ENCODE results near the gene JARID2. TPM values are rescaled to one million over a fixed set of nuclear protein-coding genes. Genes with fewer than 3 reads are reported as not detected.

The JARID2 gene
- total and polyA plus RNA-seq, 9 of the 15 experiments (the other 6 are each of a cell fraction or from before 2014, with no cell fraction given): 5.0 to 29.0 (median 15.6) TPM

DNA sequence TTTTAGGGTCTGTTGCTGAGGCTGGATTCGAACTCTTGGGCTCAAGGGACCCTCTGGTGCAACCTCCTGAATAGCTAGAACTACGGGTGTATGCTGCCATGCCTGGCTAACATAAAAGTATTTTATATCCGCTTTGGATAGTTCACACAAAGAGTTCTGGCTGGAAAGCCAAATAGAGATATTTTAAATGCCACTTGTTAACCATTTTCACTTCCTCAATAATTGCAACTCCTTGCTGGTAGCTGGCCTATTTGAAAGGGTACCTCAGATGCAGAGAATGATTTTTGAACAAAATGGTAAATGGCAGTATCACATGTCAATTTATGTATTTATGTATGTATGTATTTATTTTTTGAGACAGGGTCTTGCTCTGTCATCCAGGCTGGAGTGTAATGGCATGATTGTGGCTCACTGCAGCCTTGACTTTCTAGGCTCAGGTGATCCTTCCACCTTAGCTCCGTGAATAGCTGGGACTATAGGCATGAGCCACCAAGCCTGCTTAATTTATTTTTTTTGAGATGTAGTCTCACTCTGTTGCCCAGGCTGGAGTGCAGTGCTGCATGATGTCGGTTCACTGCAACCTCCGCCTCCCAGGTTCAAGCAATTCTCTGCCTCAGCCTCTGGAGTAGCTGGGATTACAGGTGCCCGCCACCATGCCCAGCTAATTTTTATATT, 12.9 kb upstream of the JARID2 start:
- TF ChIP-seq ARID1B (IDR thresholded peaks at IDR 0.05) (no peak), ZNF146 (CRISPR knock-in tag; IDR thresholded peaks at IDR 0.05; ENCODE audit: unreplicated experiment) (no peak), IRF2 (CRISPR knock-in tag; IDR thresholded peaks at IDR 0.05) (no peak), CHD4 (IDR thresholded peaks at IDR 0.05; ENCODE audit: insufficient read depth, insufficient replicate concordance, low read depth, low read length, poor library complexity, severe bottlenecking) (no peak), SMARCE1 (IDR thresholded peaks at IDR 0.05) (no peak)
- TF ChIP-seq, protein P1, sequence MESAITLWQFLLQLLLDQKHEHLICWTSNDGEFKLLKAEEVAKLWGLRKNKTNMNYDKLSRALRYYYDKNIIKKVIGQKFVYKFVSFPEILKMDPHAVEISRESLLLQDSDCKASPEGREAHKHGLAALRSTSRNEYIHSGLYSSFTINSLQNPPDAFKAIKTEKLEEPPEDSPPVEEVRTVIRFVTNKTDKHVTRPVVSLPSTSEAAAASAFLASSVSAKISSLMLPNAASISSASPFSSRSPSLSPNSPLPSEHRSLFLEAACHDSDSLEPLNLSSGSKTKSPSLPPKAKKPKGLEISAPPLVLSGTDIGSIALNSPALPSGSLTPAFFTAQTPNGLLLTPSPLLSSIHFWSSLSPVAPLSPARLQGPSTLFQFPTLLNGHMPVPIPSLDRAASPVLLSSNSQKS (CRISPR knock-in tag; IDR thresholded peaks at IDR 0.05): no peak
- FAIRE-seq (no peak), ATAC-seq (no peak), DNase-seq (ENCODE audit: extremely low read depth in 1 of 4, low spot score in 3 of 4) (no peak)
- WGBS (ENCODE audit: insufficient coverage, low coverage, missing lambda C conversion rate): 61% methylated on average over 7 of the region's 7 CpGs
- intact Hi-C loops (cut with micrococcal nuclease): no loop called here
- Histone ChIP-seq H3K4me1 (replicated peaks in 1 of 2; ENCODE audit: control insufficient read depth in 2 of 2, insufficient read depth in 2 of 2, low read length in 2 of 2) (no peaks in the 10 kb centered on the region), H3K27ac (ENCODE audit: extremely low read depth, low read depth, low read length) (no peak overlapping the region), H3K9me3 (replicated peaks; ENCODE audit: control insufficient read depth, insufficient read depth, low read depth, low read length) (no peaks in the 10 kb centered on the region), H3K9me1 (ENCODE audit: control insufficient read depth, insufficient read depth, low read length) (no peaks in the 10 kb centered on the region), H3K9ac (ENCODE audit: insufficient read depth in 1 of 2, low read depth in 2 of 2, low read length in 2 of 2) (no peak overlapping the region), H3K4me2 (ENCODE audit: insufficient read depth, low read length) (no peak overlapping the region), H3K79me2 (ENCODE audit: control insufficient read depth, insufficient read depth, low read length) (no peaks in the 10 kb centered on the region), H3K4me3 (no peak overlapping the region), H3K27me3 (ENCODE audit: control insufficient read depth in 2 of 2, insufficient read depth in 2 of 2, low read length in 2 of 2) (no peaks in the 10 kb centered on the region), H4K20me1 (replicated peaks; ENCODE audit: control insufficient read depth, insufficient read depth, low read length) (no peaks in the 10 kb centered on the region), H2AFZ (ENCODE audit: low read depth, low read length) (no peak overlapping the region), H3K36me3 (ENCODE audit: control insufficient read depth, insufficient read depth, low read length) (no peaks in the 10 kb centered on the region)
- BruUV-seq (replicated peaks): no TSS peak
- POLR2A ChIA-PET: interaction anchor here (0.7 to 4.5 kb wide), 5 partner anchors 9 to 561 kb away, joined by 3 to 28 read pairs (median 4); partner anchors contain the start of gene JARID2
- CTCF ChIA-PET (ENCODE audit: low intra/inter-chr PET ratio): no interaction called here
- in situ Hi-C loops (cut with MboI): no loop called here

All from K562 (cell line).